HCT116 (cell line): ENCODE data around the gene HNMT. TPM values are rescaled to one million over a fixed set of nuclear protein-coding genes. Genes with fewer than 3 reads are reported as not detected.

ENCODE experiments used
- ATAC-seq: fragments of 200-7000 bp; cut with Tn5 transposase; 2 replicates; pipeline ENCODE4 v1.9.1; 2020; ENCODE audit warnings: mild to moderate bottlenecking, moderate library complexity
- BruUV-seq: library from RNA; stranded (reverse); fragments of 400-500 nt; replicated peaks from 2 replicates; lab custom pipeline; 2021; lab: Mats Ljungman, UMichigan
- CTCF ChIA-PET: fragments of 300-600 bp; sonication (Branson Sonifier 250); formaldehyde crosslinking; loops from one replicate; lab custom pipeline; 2021; ENCODE audit warnings: antibody characterized with exemption; lab: Charles Lee
- POLR2A ChIA-PET: fragments of 300-600, 350-600 bp; sonication (Branson Sonifier 250); formaldehyde crosslinking; loops from one replicate; lab custom pipeline; 2021; ENCODE audit warnings: antibody characterized with exemption; lab: Charles Lee
- RAD21 ChIA-PET, 2 experiments: fragments of 300-600 bp; sonication (Branson Sonifier 250); formaldehyde crosslinking; loops; one replicate each; lab custom pipeline; 2023; ENCODE audit warnings: low total read pairs in 2 of 2; ENCODE audit not compliant: uncharacterized antibody in 2 of 2, unreplicated experiment in 2 of 2, low non-redundant PET in 1 of 2; lab: Charles Lee
- DNase-seq: peaks from one replicate; pipeline ENCODE4 v3.0.0-alpha.2; 2010; ENCODE audit warnings: low read depth, low spot score
- H2AFZ ChIP-seq: fragments of 200-600 bp; shearing (Covaris generic), sonication (generic); 2 replicates; pipeline ENCODE4 v1.6.1; 2017; ENCODE audit warnings: low read depth, mixed run types, mixed read lengths, antibody characterized with exemption, low read length; ENCODE audit not compliant: poor library complexity, severe bottlenecking
- H3K27ac ChIP-seq: 2 replicates; pipeline ENCODE4 v1.5.1; 2012; ENCODE audit warnings: low read depth, low read length
- H3K27me3 ChIP-seq: fragments of 200-600 bp; sonication (generic); 2 replicates; pipeline ENCODE4 v1.6.1; 2016; ENCODE audit warnings: mixed run types, low read length, mixed read lengths; ENCODE audit not compliant: insufficient read depth
- H3K36me3 ChIP-seq, 2 experiments: fragments of 200-500 bp in 1 of 2; fragments of 200-600 bp in 1 of 2; sonication (Bioruptor generic) in 1 of 2; sonication (generic) in 1 of 2; 2 replicates each; pipeline versions ENCODE4 v1.5.1 to v1.6.1; 2014 to 2016; ENCODE audit warnings: low read length in 2 of 2, inconsistent platforms in 1 of 2, mixed read lengths in 1 of 2, mixed run types in 1 of 2; ENCODE audit not compliant: insufficient read depth in 2 of 2, control insufficient read depth in 1 of 2
- H3K4me1 ChIP-seq, 2 experiments: fragments of 200-600 bp in 1 of 2; sonication (generic) in 1 of 2; 2 replicates each; pipeline versions ENCODE4 v1.5.1 to v1.6.1; 2012 to 2017; ENCODE audit warnings: low read length in 2 of 2, inconsistent platforms in 1 of 2, mild to moderate bottlenecking in 1 of 2, mixed read lengths in 1 of 2, mixed run types in 1 of 2, moderate library complexity in 1 of 2; ENCODE audit not compliant: insufficient read depth in 2 of 2, control insufficient read depth in 1 of 2
- H3K4me2 ChIP-seq: fragments of 200-600 bp; sonication (generic); 2 replicates; pipeline ENCODE4 v1.6.1; 2017; ENCODE audit warnings: mixed run types, low read length, mixed read lengths
- H3K4me3 ChIP-seq, 2 experiments: fragments of 200-600 bp in 1 of 2; sonication (generic) in 1 of 2; replicated peaks in 1 of 2; 2 replicates each; pipeline ENCODE4 v1.5.1; 2011 to 2016; ENCODE audit warnings: low read length in 2 of 2, control low read depth in 1 of 2, low read depth in 1 of 2, mild to moderate bottlenecking in 1 of 2, mixed read lengths in 1 of 2, mixed run types in 1 of 2
- H3K79me2 ChIP-seq: fragments of 200-600 bp; sonication (generic); 2 replicates; pipeline ENCODE4 v1.6.1; 2017; ENCODE audit warnings: mild to moderate bottlenecking, mixed run types, low read length, moderate library complexity, mixed read lengths; ENCODE audit not compliant: insufficient read depth
- H3K9ac ChIP-seq: fragments of 200-600 bp; sonication (generic); 2 replicates; pipeline ENCODE4 v1.6.1; 2016; ENCODE audit warnings: low read length, mixed read lengths
- H3K9me2 ChIP-seq: fragments of 200-600 bp; sonication (generic), shearing (Covaris generic); 2 replicates; pipeline ENCODE4 v1.6.1; 2017; ENCODE audit warnings: mixed run types, mild to moderate bottlenecking, moderate library complexity; ENCODE audit not compliant: insufficient read depth
- H3K9me3 ChIP-seq, 2 experiments: fragments of 200-500 bp in 1 of 2; fragments of 200-600 bp in 1 of 2; sonication (Bioruptor generic) in 1 of 2; sonication (generic) in 1 of 2; 2 replicates each; pipeline ENCODE4 v1.6.1; 2014 to 2017; ENCODE audit warnings: low read length in 2 of 2, mixed read lengths in 2 of 2, inconsistent platforms in 1 of 2, low read depth in 1 of 2, mild to moderate bottlenecking in 1 of 2, mixed run types in 1 of 2, moderate library complexity in 1 of 2; ENCODE audit not compliant: control insufficient read depth in 1 of 2, insufficient read depth in 1 of 2
- H4K20me1 ChIP-seq: fragments of 200-600 bp; sonication (generic), shearing (Covaris generic); 2 replicates; pipeline ENCODE4 v1.6.1; 2017; ENCODE audit warnings: mixed run types, mild to moderate bottlenecking, moderate library complexity; ENCODE audit not compliant: insufficient read depth
- EGR1 ChIP-seq: IDR thresholded peaks from 2 replicates; pipeline ENCODE4 v1.6.1; 2012; ENCODE audit warnings: low read depth
- ELF1 ChIP-seq: IDR thresholded peaks from 2 replicates; pipeline ENCODE4 v1.6.1; 2012; ENCODE audit warnings: low read depth, borderline replicate concordance
- EZH2phosphoT487 ChIP-seq: fragments of 200-600 bp; IDR thresholded peaks from 2 replicates; pipeline ENCODE4 v1.6.1; 2018; ENCODE audit warnings: antibody characterized with exemption, borderline replicate concordance
- FOSL1 ChIP-seq: IDR thresholded peaks from 2 replicates; pipeline ENCODE4 v1.6.1; 2012; ENCODE audit warnings: low read depth
- JUND ChIP-seq: IDR thresholded peaks from 2 replicates; pipeline ENCODE4 v1.6.1; 2012
- POLR2A ChIP-seq: IDR thresholded peaks from 2 replicates; pipeline ENCODE4 v1.7.0; 2011; ENCODE audit warnings: borderline replicate concordance; ENCODE audit not compliant: insufficient read depth, insufficient read length; ENCODE audit errors: extremely low read depth
- POLR2AphosphoS5 ChIP-seq: IDR thresholded peaks from 2 replicates; pipeline ENCODE4 v1.6.1; 2011; ENCODE audit warnings: mild to moderate bottlenecking, low read depth, low read length, moderate library complexity
- RAD21 ChIP-seq: IDR thresholded peaks from 2 replicates; pipeline ENCODE4 v1.6.1; 2012; ENCODE audit warnings: low read depth, mild to moderate bottlenecking
- SIN3A ChIP-seq: IDR thresholded peaks from 2 replicates; pipeline ENCODE4 v1.6.1; 2012; ENCODE audit warnings: low read depth
- SRF ChIP-seq: IDR thresholded peaks from 2 replicates; pipeline ENCODE4 v1.6.1; 2012; ENCODE audit warnings: low read depth
- TCF7L2 ChIP-seq: IDR thresholded peaks from 2 replicates; pipeline ENCODE4 v1.7.0; 2011; ENCODE audit warnings: borderline replicate concordance, inconsistent platforms; ENCODE audit not compliant: insufficient read depth, insufficient read length; ENCODE audit errors: extremely low read depth
- YY1 ChIP-seq: IDR thresholded peaks from 2 replicates; pipeline ENCODE4 v1.6.1; 2011; ENCODE audit warnings: low read length, low read depth, moderate library complexity, mild to moderate bottlenecking; ENCODE audit not compliant: insufficient replicate concordance; ENCODE audit errors: extremely low read depth
- ZFX ChIP-seq: fragments of 450-650 bp; IDR thresholded peaks from 2 replicates; pipeline ENCODE4 v1.6.1; 2017
- ZNF274 ChIP-seq: fragments of 200-500 bp; sonication (Bioruptor generic); IDR thresholded peaks from 2 replicates; pipeline ENCODE4 v1.6.1; 2014; ENCODE audit warnings: mild to moderate bottlenecking, low read depth, low read length, inconsistent platforms
- intact Hi-C: fragments of 100-400 bp; cut with micrococcal nuclease; formaldehyde crosslinking; loops from 2 replicates; pipeline ENCODE4 v1.10.0; 2022
- total RNA-seq: library from RNA; stranded (reverse); gene quantifications from one replicate; pipeline ENCODE4 v1.2.1, GENCODE V29; 2021; ENCODE audit not compliant: unreplicated experiment
- TF ChIP-seq, protein P1 (sequence below): IDR thresholded peaks from 2 replicates; pipeline ENCODE4 v1.6.1; 2012
- TF ChIP-seq, protein P2 (sequence below): IDR thresholded peaks from 2 replicates; pipeline ENCODE4 v1.6.1; 2012
- TF ChIP-seq, protein P3 (sequence below): IDR thresholded peaks from 2 replicates; pipeline ENCODE4 v1.6.1; 2012; ENCODE audit warnings: low read depth

HNMT gene
- total RNA-seq, 1 experiment from 2014 or later, result not detected

DNA sequence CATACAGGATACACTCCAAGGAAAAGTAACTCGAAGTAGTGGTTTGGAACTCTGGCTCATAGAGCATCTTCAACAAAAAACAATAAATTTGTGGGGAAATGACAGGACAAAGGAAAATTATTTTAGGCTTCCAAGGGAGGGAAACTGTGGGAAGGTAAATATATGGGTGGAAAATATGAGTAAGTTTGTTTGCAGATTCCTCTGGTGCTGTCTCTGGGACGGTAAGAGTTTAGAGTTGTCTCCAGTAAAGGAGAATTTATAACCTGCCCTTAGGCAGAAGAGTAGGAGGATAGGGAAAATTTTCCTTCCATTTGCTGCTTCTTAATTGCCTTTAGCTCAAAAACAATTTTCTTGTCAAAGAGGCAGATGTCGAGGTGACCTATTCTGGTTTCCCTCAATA is 19.3 kb downstream of the HNMT start:
- H3K9ac ChIP-seq, result no peak overlapping the region
- H3K27ac ChIP-seq, result no peak overlapping the region
- ATAC-seq (no peak), DNase-seq (no peak)
- H2AFZ ChIP-seq, result no peak overlapping the region
- TF ChIP-seq FOSL1 (no peak), ZFX (no peak), EGR1 (no peak), POLR2A (no peak), RAD21 (no peak), TCF7L2 (no peak), EZH2phosphoT487 (no peak), ZNF274 (no peak), JUND (no peak), POLR2AphosphoS5 (no peak), YY1 (no peak), SIN3A (no peak), ELF1 (no peak), SRF (no peak)
- TF ChIP-seq, protein P1, sequence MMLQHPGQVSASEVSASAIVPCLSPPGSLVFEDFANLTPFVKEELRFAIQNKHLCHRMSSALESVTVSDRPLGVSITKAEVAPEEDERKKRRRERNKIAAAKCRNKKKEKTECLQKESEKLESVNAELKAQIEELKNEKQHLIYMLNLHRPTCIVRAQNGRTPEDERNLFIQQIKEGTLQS, result no peak
- TF ChIP-seq, protein P2, sequence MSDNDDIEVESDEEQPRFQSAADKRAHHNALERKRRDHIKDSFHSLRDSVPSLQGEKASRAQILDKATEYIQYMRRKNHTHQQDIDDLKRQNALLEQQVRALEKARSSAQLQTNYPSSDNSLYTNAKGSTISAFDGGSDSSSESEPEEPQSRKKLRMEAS, result no peak
- TF ChIP-seq, protein P3, sequence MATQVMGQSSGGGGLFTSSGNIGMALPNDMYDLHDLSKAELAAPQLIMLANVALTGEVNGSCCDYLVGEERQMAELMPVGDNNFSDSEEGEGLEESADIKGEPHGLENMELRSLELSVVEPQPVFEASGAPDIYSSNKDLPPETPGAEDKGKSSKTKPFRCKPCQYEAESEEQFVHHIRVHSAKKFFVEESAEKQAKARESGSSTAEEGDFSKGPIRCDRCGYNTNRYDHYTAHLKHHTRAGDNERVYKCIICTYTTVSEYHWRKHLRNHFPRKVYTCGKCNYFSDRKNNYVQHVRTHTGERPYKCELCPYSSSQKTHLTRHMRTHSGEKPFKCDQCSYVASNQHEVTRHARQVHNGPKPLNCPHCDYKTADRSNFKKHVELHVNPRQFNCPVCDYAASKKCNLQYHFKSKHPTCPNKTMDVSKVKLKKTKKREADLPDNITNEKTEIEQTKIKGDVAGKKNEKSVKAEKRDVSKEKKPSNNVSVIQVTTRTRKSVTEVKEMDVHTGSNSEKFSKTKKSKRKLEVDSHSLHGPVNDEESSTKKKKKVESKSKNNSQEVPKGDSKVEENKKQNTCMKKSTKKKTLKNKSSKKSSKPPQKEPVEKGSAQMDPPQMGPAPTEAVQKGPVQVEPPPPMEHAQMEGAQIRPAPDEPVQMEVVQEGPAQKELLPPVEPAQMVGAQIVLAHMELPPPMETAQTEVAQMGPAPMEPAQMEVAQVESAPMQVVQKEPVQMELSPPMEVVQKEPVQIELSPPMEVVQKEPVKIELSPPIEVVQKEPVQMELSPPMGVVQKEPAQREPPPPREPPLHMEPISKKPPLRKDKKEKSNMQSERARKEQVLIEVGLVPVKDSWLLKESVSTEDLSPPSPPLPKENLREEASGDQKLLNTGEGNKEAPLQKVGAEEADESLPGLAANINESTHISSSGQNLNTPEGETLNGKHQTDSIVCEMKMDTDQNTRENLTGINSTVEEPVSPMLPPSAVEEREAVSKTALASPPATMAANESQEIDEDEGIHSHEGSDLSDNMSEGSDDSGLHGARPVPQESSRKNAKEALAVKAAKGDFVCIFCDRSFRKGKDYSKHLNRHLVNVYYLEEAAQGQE, result no peak
- H3K4me3 ChIP-seq, result no peak overlapping the region
- H4K20me1 ChIP-seq, result no peaks in the 10 kb centered on the region
- no TSS peak for BruUV-seq
- H3K27me3 ChIP-seq, result no peaks in the 10 kb centered on the region
- H3K9me3 ChIP-seq, result no peaks in the 10 kb centered on the region
- ChIA-PET RAD21 (no interaction called here), CTCF (no interaction called here), POLR2A (no interaction called here)
- H3K4me2 ChIP-seq, result no peak overlapping the region
- H3K9me2 ChIP-seq, result no peaks in the 10 kb centered on the region
- no peaks in the 10 kb centered on the region for H3K36me3 ChIP-seq
- intact Hi-C loops, result no loop called here
- no peaks in the 10 kb centered on the region for H3K4me1 ChIP-seq
- H3K79me2 ChIP-seq, result no peaks in the 10 kb centered on the region
